Endothelial cell of umbilical vein (primary cell): ENCODE results near the gene MZT2A. TPM values are rescaled to one million over a fixed set of nuclear protein-coding genes. Genes with fewer than 3 reads are reported as not detected.
"Not testable (repeated sequence)": the region's sequence is repeated elsewhere in the genome, so short reads cannot be mapped to it uniquely, and the experiment has no call there.

Source experiments
- Bru-seq: library from RNA; stranded (reverse); fragments of 400-500 nt; gene quantifications from one replicate; lab custom pipeline; 2021; lab: Mats Ljungman, UMichigan
- BruChase-seq, 2 experiments: library from RNA; stranded (reverse); fragments of 400-500 nt; gene quantifications; one replicate each; lab custom pipeline; 2021; lab: Mats Ljungman, UMichigan
- BruUV-seq: library from RNA; stranded (reverse); fragments of 400-500 nt; replicated peaks from 2 replicates; lab custom pipeline; 2021; lab: Mats Ljungman, UMichigan
- CTCF ChIA-PET: fragments of 300-600, 350-600 bp; sonication (Branson Sonifier 250); formaldehyde crosslinking; loops from one replicate; lab custom pipeline; 2021; ENCODE audit warnings: antibody characterized with exemption, inconsistent platforms; lab: Charles Lee
- POLR2A ChIA-PET: fragments of 300-600, 350-600 bp; sonication (Branson Sonifier 250); formaldehyde crosslinking; loops from one replicate; lab custom pipeline; 2021; ENCODE audit warnings: antibody characterized with exemption, inconsistent platforms; lab: Charles Lee
- DNase-seq: peaks from one replicate; pipeline ENCODE4 v3.0.0-alpha.2; 2011; ENCODE audit warnings: low read depth, low spot score
- FAIRE-seq: peaks from 2 replicates; lab custom pipeline; 2011; peaks lifted over from hg19 to GRCh38; lab: Jason Lieb, UNC
- H2AFZ ChIP-seq: 2 replicates; pipeline ENCODE4 v1.6.0; 2012; ENCODE audit warnings: low read depth, low read length, control low read depth, inconsistent platforms
- H3K27ac ChIP-seq: 2 replicates; pipeline ENCODE4 v1.5.1; 2011; ENCODE audit warnings: low read depth, mild to moderate bottlenecking, control low read depth, low read length, moderate library complexity; ENCODE audit not compliant: insufficient read depth
- H3K27me3 ChIP-seq, 2 experiments: 2 replicates each; pipeline versions ENCODE4 v1.6.0 to v1.6.1; 2011; ENCODE audit warnings: low read length in 2 of 2, mixed read lengths in 1 of 2; ENCODE audit not compliant: control insufficient read depth in 2 of 2, insufficient read depth in 2 of 2
- H3K36me3 ChIP-seq, 2 experiments: 2 replicates in 1 of 2; 3 replicates in 1 of 2; pipeline ENCODE4 v1.5.1; 2011; ENCODE audit warnings: low read length in 2 of 2, mild to moderate bottlenecking in 1 of 2, moderate library complexity in 1 of 2; ENCODE audit not compliant: control insufficient read depth in 2 of 2, insufficient read depth in 2 of 2; ENCODE audit errors: extremely low read depth in 1 of 2
- H3K4me1 ChIP-seq: 3 replicates; pipeline ENCODE4 v1.5.1; 2011; ENCODE audit warnings: mild to moderate bottlenecking, low read length; ENCODE audit not compliant: control insufficient read depth, insufficient read depth; ENCODE audit errors: extremely low read depth
- H3K4me2 ChIP-seq: 2 replicates; pipeline ENCODE4 v1.6.1; 2011; ENCODE audit warnings: low read length, control low read depth, mixed read lengths; ENCODE audit not compliant: insufficient read depth
- H3K4me3 ChIP-seq, 3 experiments: fragments of 200-600 bp in 1 of 3; sonication (generic), shearing (Covaris generic) in 1 of 3; replicated peaks in 1 of 3; 2 replicates each; pipeline ENCODE4 v1.5.1; 2011 to 2016; ENCODE audit warnings: control low read depth in 3 of 3, low read length in 3 of 3, mild to moderate bottlenecking in 2 of 3, inconsistent platforms in 1 of 3, low read depth in 1 of 3, moderate library complexity in 1 of 3; ENCODE audit not compliant: insufficient read depth in 1 of 3
- H3K79me2 ChIP-seq: 2 replicates; pipeline ENCODE4 v1.6.0; 2012; ENCODE audit warnings: low read length, inconsistent platforms; ENCODE audit not compliant: control insufficient read depth, insufficient read depth
- H3K9ac ChIP-seq: replicated peaks from 2 replicates; pipeline ENCODE3; 2011; ENCODE audit warnings: low read length, control low read depth; ENCODE audit not compliant: insufficient read depth; ENCODE audit errors: extremely low read depth
- H3K9me1 ChIP-seq: replicated peaks from 3 replicates; pipeline ENCODE4 v1.6.0; 2011; ENCODE audit warnings: mild to moderate bottlenecking, low read length; ENCODE audit not compliant: control insufficient read depth, insufficient read depth; ENCODE audit errors: extremely low read depth
- H3K9me3 ChIP-seq: replicated peaks from 2 replicates; pipeline ENCODE4 v1.5.1; 2012; ENCODE audit warnings: low read length, inconsistent platforms; ENCODE audit not compliant: control insufficient read depth, insufficient read depth
- H4K20me1 ChIP-seq: replicated peaks from 2 replicates; pipeline ENCODE3; 2011; ENCODE audit warnings: mild to moderate bottlenecking, low read length; ENCODE audit not compliant: control insufficient read depth, insufficient read depth; ENCODE audit errors: extremely low read depth
- POLR2A ChIP-seq: IDR thresholded peaks from 2 replicates; pipeline ENCODE4 v1.6.1; 2012; ENCODE audit warnings: low read depth, mild to moderate bottlenecking, control low read depth, low read length
- dilution Hi-C: fragments of 300-500 bp; cut with MboI; formaldehyde crosslinking; loops from one replicate; pipeline ENCODE4 v1.15.0; 2019; ENCODE audit warnings: low sequenced_read_pairs; ENCODE audit not compliant: extremely low pct_ligation_motif_present
- intact Hi-C: fragments of 100-400 bp; cut with micrococcal nuclease; formaldehyde crosslinking; loops from one replicate; pipeline ENCODE4 v1.10.0; 2022
- long read RNA-seq: library from polyadenylated mRNA; stranded (forward); transcript quantifications from one replicate; pipeline ENCODE4 v2.0.0, GENCODE V29; 2021
- polyA minus RNA-seq, 3 experiments: library from RNA; depleted of rRNA, polyadenylated mRNA; stranded (reverse); fragments of >200 nt; gene quantifications; 1 replicate in 1 of 3; 2 replicates in 2 of 3; pipeline ENCODE4 v1.2.3, GENCODE V29; 2011
- polyA plus RNA-seq, 4 experiments: library from polyadenylated mRNA; depleted of rRNA in 3 of 4; stranded (reverse) in 3 of 4; unstranded in 1 of 4; fragments of >200 nt; gene quantifications; 2 replicates each; pipeline versions ENCODE4 v1.2.1 to v1.2.3, GENCODE V29; 2011 to 2012; ENCODE audit warnings: missing spikeins in 1 of 4
- total RNA-seq: library from RNA; stranded (reverse); gene quantifications from 2 replicates; pipeline ENCODE4 v1.2.3, GENCODE V29; 2021

The MZT2A gene, protein sequence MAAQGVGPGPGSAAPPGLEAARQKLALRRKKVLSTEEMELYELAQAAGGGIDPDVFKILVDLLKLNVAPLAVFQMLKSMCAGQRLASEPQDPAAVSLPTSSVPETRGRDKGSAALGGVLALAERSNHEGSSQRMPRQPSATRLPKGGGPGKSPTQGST
- 170 and 184 TPM in 2 replicates for total RNA-seq
- 117 and 204 TPM in 2 replicates for polyA plus RNA-seq
- polyA plus RNA-seq (2011; cell fraction: cytosol; rRNA removed) = 61.1 and 125 TPM in 2 replicates
- 30.5 and 31.3 TPM in 2 replicates for polyA plus RNA-seq (2011; cell fraction: nucleus; rRNA removed)
- 75.7 and 116 TPM in 2 replicates for polyA plus RNA-seq (2012)
- 15.9 and 17.2 TPM in 2 replicates for polyA minus RNA-seq
- polyA minus RNA-seq (2011; cell fraction: cytosol; rRNA and poly(A)+ RNA removed) = 51.9 TPM
- 8.5 and 16.3 TPM in 2 replicates for polyA minus RNA-seq (2011; cell fraction: nucleus; rRNA and poly(A)+ RNA removed)
- percentile 68 among the genes with signal in this experiment for Bru-seq, nascent RNA
- BruChase-seq, experiment 1, labeled RNA remaining after a 6-hour chase = percentile 78 among the genes with signal in this experiment
- percentile 77 among the genes with signal in this experiment for BruChase-seq, experiment 2, labeled RNA remaining after a 2-hour chase
- long read RNA-seq, transcript MZT2A-204 (4 exons, 980 nt) = minor isoform, 7 of 539 reads
- long read RNA-seq, transcript MZT2A-201 (3 exons, 624 nt) = major isoform, 403 of 539 reads
- long read RNA-seq, partial matches to known transcripts = 94 of 539 reads
- long read RNA-seq, other reads (novel, unspliced or antisense) = 34 of 539 reads

DNA sequence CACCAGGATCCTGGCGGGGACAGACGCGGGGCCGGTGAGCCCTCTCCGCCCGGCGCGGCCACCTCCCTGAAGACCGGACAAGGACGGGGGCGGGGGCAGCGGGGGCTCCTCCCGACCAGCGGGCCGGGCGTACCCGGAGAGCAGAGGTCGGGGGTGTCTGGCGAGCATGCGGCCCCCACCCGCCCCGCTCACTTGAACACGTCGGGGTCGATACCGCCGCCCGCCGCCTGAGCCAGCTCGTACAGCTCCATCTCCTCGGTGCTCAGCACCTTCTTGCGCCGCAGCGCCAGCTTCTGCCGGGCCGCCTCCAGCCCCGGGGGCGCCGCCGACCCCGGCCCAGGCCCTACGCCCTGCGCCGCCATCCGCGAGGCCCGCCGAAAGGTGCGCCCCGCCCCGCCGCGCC is at the start of gene MZT2A:
Gene MZT2A, minus strand, starts transcription at position 383 of the 403 bp plus-strand sequence. Its CDS starts 21 bp downstream, at position 362.
- peak; percentile 2 for TF ChIP-seq POLR2A
- dilution Hi-C loops, H3K9me3 ChIP-seq, H3K27me3 ChIP-seq, H3K9me1 ChIP-seq, DNase-seq, H3K36me3 ChIP-seq, H4K20me1 ChIP-seq, BruUV-seq, POLR2A ChIA-PET, FAIRE-seq: not testable (repeated sequence)
- Histone ChIP-seq H3K4me2 (peak within 1 kb of the TSS; percentile 60), H2AFZ (peak within 1 kb of the TSS; percentile 93), H3K9ac (peak within 1 kb of the TSS; percentile 73), H3K79me2 (peaks cover 61% of the 10 kb centered on the region), H3K4me3 (peak within 1 kb of the TSS; percentile 64 to 73 (median 73)), H3K27ac (peak within 1 kb of the TSS; percentile 69), H3K4me1 (peaks cover 11% of the 10 kb centered on the region)
- intact Hi-C loops = loop anchor here (1.0 to 5.0 kb wide), 6 partner anchors 35 to 385 kb away; partner anchors contain the start of genes CCDC74A and PLEKHB2
- CTCF ChIA-PET = interaction anchor here (1.0 to 2.6 kb wide), 6 partner anchors 12 to 423 kb away, joined by 3 to 20 read pairs (median 12); no protein-coding TSS in a partner anchor

DNA sequence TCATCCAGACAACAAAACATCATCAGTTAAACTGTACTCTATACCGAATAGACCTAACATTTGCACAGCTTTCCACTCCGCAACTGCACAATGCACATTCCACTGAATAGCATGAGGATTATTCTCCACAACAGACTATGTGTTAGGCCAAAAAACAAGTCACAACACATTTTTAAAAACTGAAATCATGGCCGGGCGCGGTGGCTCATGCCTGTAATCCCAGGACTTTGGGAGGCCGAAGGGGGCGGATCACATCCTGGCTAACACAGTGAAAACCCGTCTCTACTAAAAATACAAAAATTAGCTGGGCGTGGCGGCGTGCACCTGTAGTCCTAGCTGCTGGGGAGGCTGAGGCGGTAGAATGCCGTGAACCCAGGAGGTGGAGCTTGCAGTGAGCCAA is 46.7 kb upstream of the MZT2A start:
- H3K36me3 ChIP-seq, DNase-seq, FAIRE-seq, H3K27ac ChIP-seq, intact Hi-C loops, BruUV-seq, POLR2A ChIA-PET, H3K79me2 ChIP-seq, dilution Hi-C loops, H3K4me3 ChIP-seq, H3K9me1 ChIP-seq, H4K20me1 ChIP-seq, H3K9ac ChIP-seq, H3K27me3 ChIP-seq, H2AFZ ChIP-seq, H3K4me1 ChIP-seq, H3K4me2 ChIP-seq, H3K9me3 ChIP-seq: not testable (repeated sequence)
- CTCF ChIA-PET = interaction anchor here (1.1 kb wide), 1 partner anchor 9 kb away, joined by 3 read pairs; no protein-coding TSS in a partner anchor

DNA sequence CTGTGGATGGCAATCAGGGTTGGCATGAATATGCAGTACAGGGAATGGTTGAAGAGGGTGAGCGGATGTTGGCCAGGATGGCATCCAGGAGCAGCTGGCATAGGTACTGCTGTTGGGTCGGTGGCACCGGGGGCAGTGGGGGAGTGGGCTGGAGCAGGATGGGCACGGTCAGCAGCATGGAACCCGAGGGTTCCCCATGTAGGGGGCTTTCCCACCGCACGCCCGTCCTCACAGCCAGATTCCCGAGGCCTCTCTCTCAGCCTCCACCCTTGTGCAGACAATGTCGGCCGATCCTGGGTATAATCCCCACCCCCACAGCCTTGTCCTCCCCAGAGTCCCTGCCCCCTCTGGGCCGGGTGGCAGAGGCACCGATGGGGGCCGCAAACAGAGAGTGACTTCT is 44.6 kb upstream of the MZT2A start:
- H3K27ac ChIP-seq, dilution Hi-C loops, H3K27me3 ChIP-seq, H3K79me2 ChIP-seq, H3K36me3 ChIP-seq, H3K4me2 ChIP-seq, H2AFZ ChIP-seq, H3K9ac ChIP-seq, intact Hi-C loops, H3K9me1 ChIP-seq, DNase-seq, BruUV-seq, FAIRE-seq, CTCF ChIA-PET, H3K4me3 ChIP-seq, H3K4me1 ChIP-seq, H4K20me1 ChIP-seq, POLR2A ChIA-PET, H3K9me3 ChIP-seq: not testable (repeated sequence)
